Epithelial cell of prostate (primary cell): ENCODE results near the gene CORO2B.
"Not testable (repeated sequence)": the region's sequence is repeated elsewhere in the genome, so short reads cannot be mapped to it uniquely, and the experiment has no call there.

Source experiments
- DNase-seq: peaks from one replicate; pipeline ENCODE4 v3.0.0-alpha.2; 2011; ENCODE audit warnings: low read depth, low spot score
- H3K27ac ChIP-seq: fragments of 450-650 bp; 2 replicates; pipeline ENCODE4 v1.5.1; 2017; ENCODE audit warnings: mild to moderate bottlenecking

CORO2B gene

DNA sequence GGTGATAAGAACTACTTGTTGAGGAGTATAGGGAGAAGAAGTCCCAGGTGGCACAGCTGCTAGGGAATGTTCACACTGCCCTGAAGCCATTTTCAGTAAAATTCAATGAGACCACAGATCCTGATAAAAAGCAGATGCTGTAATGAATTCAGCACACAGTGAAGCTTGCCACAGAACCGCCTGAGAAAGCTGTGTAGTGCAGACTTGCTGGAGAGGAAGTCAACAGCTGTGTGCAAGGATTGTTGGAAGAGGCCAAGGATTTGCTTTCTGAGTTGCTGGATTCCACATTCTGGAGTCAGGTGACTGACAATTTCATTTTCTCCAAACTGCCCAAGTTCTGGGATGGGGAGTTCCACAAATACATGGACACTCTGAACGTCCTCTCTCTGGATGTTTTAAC, 171.0 kb downstream of the CORO2B start:
- no peak for DNase-seq
- H3K27ac ChIP-seq = no peak overlapping the region

DNA sequence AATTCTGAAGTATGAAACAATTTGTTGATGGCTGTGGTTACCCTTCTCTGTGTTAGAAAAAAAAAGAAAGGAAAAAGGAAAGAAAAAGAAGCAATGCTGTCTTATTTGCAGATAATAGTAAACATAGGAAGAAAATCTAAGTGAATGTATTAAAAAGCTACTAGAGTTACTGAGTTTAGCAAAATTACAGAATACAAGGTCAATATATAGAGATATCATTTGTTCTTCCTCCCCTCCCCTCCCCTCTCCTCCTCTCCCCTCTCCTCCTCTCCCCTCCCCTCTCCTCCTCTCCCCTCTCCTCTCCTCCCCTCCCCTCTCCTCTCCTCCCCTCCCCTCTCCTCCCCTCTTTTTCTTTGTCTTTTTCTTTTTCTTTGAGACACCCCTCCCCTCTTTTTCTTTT, 172.8 kb downstream of the CORO2B start:
- no peak for DNase-seq
- H3K27ac ChIP-seq = no peak overlapping the region

GRCh38 chr15:68755731-68756130, 176.9 kb downstream of the CORO2B start:
- no peak for DNase-seq
- H3K27ac ChIP-seq = no peak overlapping the region

DNA sequence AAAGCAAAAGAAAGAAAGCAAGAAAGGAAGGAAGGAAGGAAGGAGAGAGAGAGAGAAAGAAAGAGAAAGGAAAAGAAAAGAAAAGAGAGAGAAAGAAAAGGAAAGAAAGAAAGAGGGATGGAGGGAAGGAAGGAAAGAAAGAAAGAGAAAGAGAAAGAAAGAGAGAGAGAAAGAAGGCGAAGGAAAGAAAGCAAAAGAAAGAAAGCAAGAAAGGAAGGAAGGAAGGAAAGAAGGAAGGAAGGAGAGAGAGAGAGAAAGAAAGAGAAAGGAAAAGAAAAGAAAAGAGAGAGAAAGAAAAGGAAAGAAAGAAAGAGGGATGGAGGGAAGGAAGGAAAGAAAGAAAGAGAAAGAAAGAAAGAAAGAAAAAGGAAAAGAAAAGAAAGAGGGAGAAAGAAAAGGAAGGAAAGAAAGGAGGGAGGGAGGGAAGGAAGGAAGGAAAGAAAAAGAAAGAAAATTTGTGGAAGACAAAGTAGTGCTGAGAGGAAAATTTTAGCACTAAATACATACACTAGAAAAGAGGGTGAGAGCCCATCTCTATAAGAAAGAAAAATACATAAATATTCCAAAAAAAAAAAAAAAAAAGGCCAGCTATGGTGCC, 181.3 kb downstream of the CORO2B start:
- DNase-seq = not testable (repeated sequence)

GRCh38 chr15:68763063-68763462, 184.3 kb downstream of the CORO2B start:
- no peak for DNase-seq
- no peak overlapping the region for H3K27ac ChIP-seq

More for the DNA sequence above, 181.3 kb downstream of the CORO2B start:
- not testable (repeated sequence) for H3K27ac ChIP-seq

- no peak for DNase-seq
- no peak overlapping the region for H3K27ac ChIP-seq
Measured at GRCh38 chr15:68764090-68764489, 185.3 kb downstream of the CORO2B start.

DNA sequence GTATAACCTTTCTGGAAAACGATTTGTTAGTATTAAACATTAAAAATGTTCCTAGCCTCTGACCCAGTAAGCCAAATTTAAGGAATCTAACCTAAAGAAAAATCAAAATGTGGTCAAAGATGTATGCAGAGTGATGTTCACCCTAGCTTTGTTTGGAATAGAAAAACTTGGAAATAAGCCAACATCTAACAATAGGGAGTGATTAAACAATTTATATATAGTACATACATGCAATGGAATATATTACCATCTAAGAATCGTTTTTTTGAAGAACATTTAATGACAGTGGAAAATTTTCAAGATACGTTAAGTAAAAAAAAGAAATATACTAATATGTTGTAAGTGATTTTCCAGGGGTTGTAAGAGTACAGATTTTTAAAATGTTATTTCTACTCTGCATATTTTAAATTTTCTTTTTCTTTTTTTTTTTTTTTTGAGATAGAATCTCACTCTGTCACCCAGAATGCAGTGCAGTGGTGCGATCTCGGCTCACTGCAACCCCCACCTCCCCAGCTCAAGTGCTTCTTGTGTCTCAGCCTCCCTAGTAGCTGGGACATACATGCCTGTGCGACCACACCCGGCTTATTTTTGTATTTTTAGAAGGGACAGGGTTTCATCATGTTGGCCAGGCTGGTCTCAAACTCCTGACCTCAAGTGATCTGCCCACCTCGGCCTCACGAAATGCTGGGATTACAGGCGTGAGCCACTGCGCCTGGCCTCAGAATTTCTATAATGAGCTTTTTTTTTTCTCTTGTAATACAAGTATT, 187.0 kb downstream of the CORO2B start:
- no peak for DNase-seq

DNA sequence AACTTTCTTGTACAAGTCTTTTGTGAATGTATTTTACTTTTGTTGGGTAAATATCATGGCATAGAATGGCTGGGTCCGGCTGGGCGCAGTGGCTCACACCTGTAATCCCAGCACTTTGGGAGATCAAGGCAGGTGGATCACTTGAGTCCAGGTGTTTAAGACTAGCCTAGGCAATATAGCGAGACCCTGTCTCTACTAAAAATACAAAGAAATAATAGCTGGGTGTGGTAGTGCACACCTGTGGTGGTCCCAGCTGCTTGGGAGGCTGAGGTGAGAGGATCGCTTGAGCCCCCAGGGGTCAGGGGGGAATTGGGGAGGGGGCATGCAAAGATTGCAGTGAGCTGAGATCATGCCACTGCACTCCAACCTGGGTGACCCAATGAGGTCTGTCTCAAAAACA, 189.0 kb downstream of the CORO2B start:
- no peak overlapping the region for H3K27ac ChIP-seq
- DNase-seq = no peak

More for the DNA sequence above, 187.0 kb downstream of the CORO2B start:
- no peak overlapping the region for H3K27ac ChIP-seq

GRCh38 chr15:68768321-68768720, 189.5 kb downstream of the CORO2B start:
- DNase-seq = no peak
- no peak overlapping the region for H3K27ac ChIP-seq

- DNase-seq = no peak
- H3K27ac ChIP-seq = no peak overlapping the region
Measured at GRCh38 chr15:68769702-68770101, 190.9 kb downstream of the CORO2B start.

- DNase-seq = no peak
- no peak overlapping the region for H3K27ac ChIP-seq
Measured at GRCh38 chr15:68770216-68770615, 191.4 kb downstream of the CORO2B start.

DNA sequence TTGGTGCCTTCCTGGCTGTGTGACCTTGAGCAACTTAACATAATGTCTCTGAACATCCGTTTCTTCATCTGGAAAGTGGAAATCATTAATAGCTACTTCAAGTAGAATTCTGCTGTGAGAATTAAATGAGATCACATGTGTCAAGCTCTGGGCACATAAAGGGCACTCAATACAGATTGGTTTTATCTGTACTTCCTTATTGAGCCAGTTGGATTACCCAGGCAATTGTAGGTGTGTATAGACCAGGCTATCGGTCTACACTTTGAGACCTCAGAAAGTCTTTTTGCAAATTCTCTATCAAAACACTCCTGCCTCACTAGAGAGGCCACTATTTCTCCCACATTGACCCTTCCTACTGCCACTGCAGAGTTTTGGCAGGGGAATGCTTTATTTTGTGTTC, 194.2 kb downstream of the CORO2B start:
- no peak for DNase-seq
- no peak overlapping the region for H3K27ac ChIP-seq

- no peak for DNase-seq
- H3K27ac ChIP-seq = no peak overlapping the region
Measured at GRCh38 chr15:68774120-68774519, 195.3 kb downstream of the CORO2B start.

GRCh38 chr15:68774521-68775235, 195.9 kb downstream of the CORO2B start:
- DNase-seq = no peak
- no peak overlapping the region for H3K27ac ChIP-seq

DNA sequence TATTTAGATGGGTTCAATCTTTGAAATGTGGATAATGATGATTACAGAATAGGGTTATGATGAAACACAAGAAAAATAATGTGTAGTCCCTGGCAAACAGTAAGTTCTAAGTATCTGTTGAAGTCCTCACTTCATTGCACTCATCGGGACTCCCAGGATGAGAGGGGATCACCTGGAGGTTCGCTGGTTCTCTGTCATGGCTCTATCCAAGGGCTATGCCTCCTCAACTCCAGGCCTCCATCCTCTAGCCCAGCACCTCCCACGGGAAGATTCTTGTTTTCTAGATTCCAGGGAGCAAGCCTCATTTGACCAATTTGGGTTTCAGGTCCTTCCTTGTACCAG, 196.4 kb downstream of the CORO2B start:
- H3K27ac ChIP-seq = no peak overlapping the region
- no peak for DNase-seq

DNA sequence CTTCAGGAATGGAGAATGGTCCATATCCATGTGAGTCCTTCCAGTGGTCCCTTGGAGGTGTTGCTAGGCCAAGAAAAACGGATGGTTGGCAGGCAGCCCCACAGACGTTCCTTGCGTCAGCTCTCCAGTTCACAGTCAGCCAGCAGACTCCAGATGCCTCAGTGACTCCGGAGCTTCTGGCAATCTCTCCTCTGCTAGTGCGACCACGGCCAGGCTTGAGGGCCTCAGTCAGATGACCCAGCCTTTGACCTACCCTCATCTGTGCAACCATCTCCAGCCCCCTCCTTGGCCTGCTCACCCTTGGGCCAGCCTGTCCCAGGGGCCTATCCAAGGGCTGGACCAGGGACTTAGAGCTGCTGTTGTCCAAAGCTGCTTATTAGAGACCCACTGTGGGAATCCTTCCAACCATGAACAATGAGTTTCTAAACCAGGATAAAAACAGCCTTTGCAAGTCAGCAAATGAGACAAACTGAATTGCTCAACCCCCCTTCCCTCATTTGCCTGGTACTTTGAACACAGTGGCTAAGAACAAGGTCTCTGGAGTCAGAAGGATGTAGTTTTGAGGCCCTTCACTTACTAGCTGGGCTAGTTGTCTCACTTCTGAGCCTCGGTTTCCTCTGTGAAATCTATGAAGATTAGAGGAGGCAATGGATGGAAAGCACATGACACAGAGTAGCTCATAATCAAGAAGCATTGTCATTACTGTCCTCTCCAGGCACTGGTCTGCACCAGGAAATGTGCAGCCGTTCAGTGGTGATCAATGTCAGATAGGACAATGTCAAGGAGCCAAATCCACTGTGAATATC, 197.1 kb downstream of the CORO2B start:
- no peak for DNase-seq

DNA sequence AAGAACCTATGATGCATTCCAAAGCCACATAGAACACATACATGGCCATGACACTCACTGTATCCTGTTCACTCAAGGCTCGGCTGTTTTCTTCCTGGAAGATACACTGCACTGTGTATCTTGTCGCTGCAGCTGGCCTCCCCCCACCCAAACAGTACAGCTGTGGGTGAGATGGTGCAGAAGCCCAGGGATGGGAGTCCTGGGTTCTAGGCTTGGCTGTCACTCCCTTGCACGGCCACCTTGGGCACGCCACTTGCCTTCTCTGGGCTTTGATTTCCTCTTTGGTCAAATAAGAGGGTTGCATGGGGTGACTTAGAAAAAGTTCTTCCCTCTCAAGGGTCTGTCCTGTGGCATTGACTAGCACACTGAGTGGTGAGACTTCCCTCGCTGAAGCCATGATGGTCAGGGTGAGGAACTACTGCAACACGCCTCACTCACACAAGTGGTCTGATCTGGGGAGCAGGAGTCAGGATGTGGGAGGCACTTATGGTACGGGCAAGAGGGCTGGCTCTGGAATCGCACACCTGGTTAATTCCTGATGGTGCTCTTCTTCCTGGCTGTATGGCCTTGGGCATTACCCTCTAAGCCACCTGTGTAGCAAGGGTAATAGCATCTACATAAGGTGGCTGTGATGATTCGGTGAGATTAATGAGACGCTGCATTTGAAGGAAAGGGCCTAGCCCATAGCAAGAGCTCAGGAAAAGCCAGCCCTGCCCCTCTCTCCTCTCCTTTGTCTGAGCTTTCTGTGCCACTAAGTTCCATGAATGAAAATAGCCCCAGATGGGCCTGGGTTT, 197.9 kb downstream of the CORO2B start:
- no peak overlapping the region for H3K27ac ChIP-seq
- DNase-seq = no peak

More for the DNA sequence above, 197.1 kb downstream of the CORO2B start:
- H3K27ac ChIP-seq = no peak overlapping the region
